Measurements from ENCODE around the gene CHST4. TPM values are rescaled to one million over a fixed set of nuclear protein-coding genes. Genes with fewer than 3 reads are reported as not detected.

The CHST4 gene
- polyA plus RNA-seq, 3 donors = not detected

GRCh38 chr16:71524566-71525553 is 1.4 kb upstream of the CHST4 start:
- H3K9me3 ChIP-seq (replicated peaks in 1 of 2; ENCODE audit: control insufficient read depth in 1 of 2, insufficient read depth in 1 of 2, low read length in 2 of 2) = no peaks in the 10 kb centered on the region
- intact Hi-C loops (cut with micrococcal nuclease) = no loop called here
- H3K27me3 ChIP-seq (ENCODE audit: control insufficient read depth in 2 of 2, insufficient read depth in 2 of 2, low read length in 2 of 2) = peaks cover 3% of the 10 kb centered on the region in 2 donors
- no peak overlapping the region for H2AFZ ChIP-seq (ENCODE audit: insufficient read depth, low read depth, low read length, poor library complexity, severe bottlenecking)
- Mint-ChIP-seq H3K4me1 (peaks cover 5% of the 10 kb centered on the region), H3K4me3 (no peak overlapping the region), H3K36me3 (no peaks in the 10 kb centered on the region), H3K9me3 (no peaks in the 10 kb centered on the region), H3K27ac (no peak overlapping the region), H3K27me3 (ENCODE audit: low read depth in 3 of 3) (peaks cover 15 to 24% (median 17%) of the 10 kb centered on the region in 3 donors)
- H3K4me2 ChIP-seq (replicated peaks; ENCODE audit: extremely low read depth, low read length, poor library complexity, severe bottlenecking) = no peak overlapping the region
- 93% methylated on average over 2 of the region's 16 CpGs for WGBS (ENCODE audit: insufficient coverage)
- no peak overlapping the region for H3K4me3 ChIP-seq (replicated peaks in 1 of 3; ENCODE audit: low read depth in 2 of 3, low read length in 3 of 3)
- H3K27ac ChIP-seq (ENCODE audit: low read depth in 1 of 2, low read length in 2 of 2) = no peak overlapping the region
- no peak overlapping the region for H3K9ac ChIP-seq (ENCODE audit: insufficient read depth, low read length, poor library complexity, severe bottlenecking)
- no peak for TF ChIP-seq CTCF (IDR thresholded peaks at IDR 0.05)
- no peaks in the 10 kb centered on the region for H4K20me1 ChIP-seq (ENCODE audit: insufficient read depth, low read length)
- peaks cover 0 to 3% of the 10 kb centered on the region in 2 donors for H3K4me1 ChIP-seq (ENCODE audit: control insufficient read depth in 1 of 2, insufficient read depth in 2 of 2, low read length in 2 of 2)
- no peak for DNase-seq
- no peaks in the 10 kb centered on the region for H3K79me2 ChIP-seq (ENCODE audit: insufficient read depth, low read length)
- H3K36me3 ChIP-seq (replicated peaks in 1 of 2; ENCODE audit: control insufficient read depth in 1 of 2, insufficient read depth in 2 of 2, low read length in 2 of 2) = no peaks in the 10 kb centered on the region

GRCh38 chr16:71528257-71528656 is 2.0 kb downstream of the CHST4 start:
- DNase-seq = no peak
- Mint-ChIP-seq H3K4me1 (peaks cover 5% of the 10 kb centered on the region), H3K27ac (no peak overlapping the region), H3K36me3 (no peaks in the 10 kb centered on the region), H3K4me3 (no peak overlapping the region), H3K9me3 (no peaks in the 10 kb centered on the region), H3K27me3 (ENCODE audit: low read depth in 3 of 3) (peaks cover 8 to 17% (median 9%) of the 10 kb centered on the region in 3 donors)
- peaks cover 3% of the 10 kb centered on the region in 2 donors for H3K27me3 ChIP-seq (ENCODE audit: control insufficient read depth in 2 of 2, insufficient read depth in 2 of 2, low read length in 2 of 2)
- TF ChIP-seq CTCF (IDR thresholded peaks at IDR 0.05) = no peak
- no peak overlapping the region for H3K9ac ChIP-seq (ENCODE audit: insufficient read depth, low read length, poor library complexity, severe bottlenecking)
- H4K20me1 ChIP-seq (ENCODE audit: insufficient read depth, low read length) = no peaks in the 10 kb centered on the region
- no peak overlapping the region for H3K4me3 ChIP-seq (replicated peaks in 1 of 3; ENCODE audit: low read depth in 2 of 3, low read length in 3 of 3)
- H3K4me1 ChIP-seq (ENCODE audit: control insufficient read depth in 1 of 2, insufficient read depth in 2 of 2, low read length in 2 of 2) = peaks cover 0 to 3% of the 10 kb centered on the region in 2 donors
- no peaks in the 10 kb centered on the region for H3K36me3 ChIP-seq (replicated peaks in 1 of 2; ENCODE audit: control insufficient read depth in 1 of 2, insufficient read depth in 2 of 2, low read length in 2 of 2)
- 83% methylated on average over 1 of the region's 1 CpG for WGBS (ENCODE audit: insufficient coverage)
- H3K27ac ChIP-seq (ENCODE audit: low read depth in 1 of 2, low read length in 2 of 2) = no peak overlapping the region
- no peaks in the 10 kb centered on the region for H3K9me3 ChIP-seq (replicated peaks in 1 of 2; ENCODE audit: control insufficient read depth in 1 of 2, insufficient read depth in 1 of 2, low read length in 2 of 2)
- intact Hi-C loops (cut with micrococcal nuclease) = no loop called here
- no peaks in the 10 kb centered on the region for H3K79me2 ChIP-seq (ENCODE audit: insufficient read depth, low read length)
- no peak overlapping the region for H3K4me2 ChIP-seq (replicated peaks; ENCODE audit: extremely low read depth, low read length, poor library complexity, severe bottlenecking)
- no peak overlapping the region for H2AFZ ChIP-seq (ENCODE audit: insufficient read depth, low read depth, low read length, poor library complexity, severe bottlenecking)

Measured in CD14-positive monocyte (primary cell).